NCI-H2196 treated with DMSO at 0.1 percent for 48 hours (cell line): ENCODE measurements around the gene NOTCH4.
A peak's percentile ranks its signal among the peaks of the same experiment; 100 is the strongest.

ENCODE experiments used
- DNase-seq: peaks from one replicate; lab custom pipeline; 2025; ENCODE audit not compliant: unreplicated experiment; lab: John Stamatoyannopoulos, UW

NOTCH4 gene

GRCh38 chr6:32183030-32183429 lies 40.8 kb downstream of the NOTCH4 start:
- no peak for DNase-seq

GRCh38 chr6:32182555-32182981 lies 41.3 kb downstream of the NOTCH4 start:
- DNase-seq = no peak

- no peak for DNase-seq
Observed at GRCh38 chr6:32181915-32182529, 41.8 kb downstream of the NOTCH4 start.

GRCh38 chr6:32181148-32181702 lies 42.6 kb downstream of the NOTCH4 start:
- no peak for DNase-seq

GRCh38 chr6:32179766-32180405 lies 44.0 kb downstream of the NOTCH4 start:
- DNase-seq = no peak

GRCh38 chr6:32178547-32179440 lies 45.1 kb downstream of the NOTCH4 start:
- no peak for DNase-seq

GRCh38 chr6:32177788-32178546 lies 45.9 kb downstream of the NOTCH4 start, which contains the start of gene RNF5:
TSS of gene RNF5 (plus strand) at chr6:32178405. CDS start at chr6:32178512, 107 bp downstream.
- peak; percentile 99 for DNase-seq

GRCh38 chr6:32177183-32177787 lies 46.6 kb downstream of the NOTCH4 start:
- DNase-seq = peak; percentile 74

GRCh38 chr6:32176476-32177182 lies 47.2 kb downstream of the NOTCH4 start:
- DNase-seq = peak; percentile 63

GRCh38 chr6:32175711-32176475 lies 48.0 kb downstream of the NOTCH4 start, which contains the start of gene AGPAT1:
TSS of gene AGPAT1 (minus strand) at chr6:32176084. CDS start at chr6:32171496, 4,588 bp downstream.
- peak; percentile 86 for DNase-seq

GRCh38 chr6:32175322-32175710 lies 48.6 kb downstream of the NOTCH4 start:
- no peak for DNase-seq

GRCh38 chr6:32174416-32174815 lies 49.5 kb downstream of the NOTCH4 start:
- no peak for DNase-seq

GRCh38 chr6:32173051-32173727 lies 50.7 kb downstream of the NOTCH4 start:
- DNase-seq = no peak

GRCh38 chr6:32171234-32171633 lies 52.6 kb downstream of the NOTCH4 start:
- DNase-seq = no peak

- DNase-seq = no peak
Observed at GRCh38 chr6:32170294-32170693, 53.6 kb downstream of the NOTCH4 start.

- no peak for DNase-seq
Observed at GRCh38 chr6:32168807-32169591, 54.9 kb downstream of the NOTCH4 start.

- DNase-seq = no peak
Observed at GRCh38 chr6:32168350-32168749, 55.5 kb downstream of the NOTCH4 start.
